ENCODE measurements around the gene SCAMP2. TPM values are rescaled to one million over a fixed set of nuclear protein-coding genes. Genes with fewer than 3 reads are reported as not detected.

The SCAMP2 gene
- total RNA-seq, 4 donors from 2014 or later = 51.1 to 82.7 (median 64.4) TPM

DNA sequence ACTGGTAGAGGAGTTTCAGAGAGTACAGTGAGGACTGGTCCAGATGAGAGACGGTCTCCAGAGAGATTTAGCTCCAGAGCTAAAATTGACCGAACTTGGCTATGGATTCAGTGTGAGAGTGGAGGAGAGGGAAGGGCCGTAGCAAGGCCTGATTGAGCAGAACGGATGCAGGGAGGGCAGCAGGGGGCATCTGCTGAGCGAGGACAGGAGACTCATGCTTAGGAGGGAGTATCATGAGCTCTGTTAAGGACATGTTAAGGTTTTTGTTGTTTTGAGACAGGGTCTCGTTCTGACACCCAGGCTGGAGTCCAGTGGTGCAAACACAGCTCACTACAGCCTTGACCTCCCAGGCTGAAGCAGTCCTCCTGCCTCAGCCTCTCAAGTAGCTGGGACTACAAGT lies 68.2 kb downstream of the SCAMP2 start:
- TF ChIP-seq, protein P1, sequence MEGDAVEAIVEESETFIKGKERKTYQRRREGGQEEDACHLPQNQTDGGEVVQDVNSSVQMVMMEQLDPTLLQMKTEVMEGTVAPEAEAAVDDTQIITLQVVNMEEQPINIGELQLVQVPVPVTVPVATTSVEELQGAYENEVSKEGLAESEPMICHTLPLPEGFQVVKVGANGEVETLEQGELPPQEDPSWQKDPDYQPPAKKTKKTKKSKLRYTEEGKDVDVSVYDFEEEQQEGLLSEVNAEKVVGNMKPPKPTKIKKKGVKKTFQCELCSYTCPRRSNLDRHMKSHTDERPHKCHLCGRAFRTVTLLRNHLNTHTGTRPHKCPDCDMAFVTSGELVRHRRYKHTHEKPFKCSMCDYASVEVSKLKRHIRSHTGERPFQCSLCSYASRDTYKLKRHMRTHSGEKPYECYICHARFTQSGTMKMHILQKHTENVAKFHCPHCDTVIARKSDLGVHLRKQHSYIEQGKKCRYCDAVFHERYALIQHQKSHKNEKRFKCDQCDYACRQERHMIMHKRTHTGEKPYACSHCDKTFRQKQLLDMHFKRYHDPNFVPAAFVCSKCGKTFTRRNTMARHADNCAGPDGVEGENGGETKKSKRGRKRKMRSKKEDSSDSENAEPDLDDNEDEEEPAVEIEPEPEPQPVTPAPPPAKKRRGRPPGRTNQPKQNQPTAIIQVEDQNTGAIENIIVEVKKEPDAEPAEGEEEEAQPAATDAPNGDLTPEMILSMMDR (IDR thresholded peaks at IDR 0.05; ENCODE audit: low read depth) = no peak

DNA sequence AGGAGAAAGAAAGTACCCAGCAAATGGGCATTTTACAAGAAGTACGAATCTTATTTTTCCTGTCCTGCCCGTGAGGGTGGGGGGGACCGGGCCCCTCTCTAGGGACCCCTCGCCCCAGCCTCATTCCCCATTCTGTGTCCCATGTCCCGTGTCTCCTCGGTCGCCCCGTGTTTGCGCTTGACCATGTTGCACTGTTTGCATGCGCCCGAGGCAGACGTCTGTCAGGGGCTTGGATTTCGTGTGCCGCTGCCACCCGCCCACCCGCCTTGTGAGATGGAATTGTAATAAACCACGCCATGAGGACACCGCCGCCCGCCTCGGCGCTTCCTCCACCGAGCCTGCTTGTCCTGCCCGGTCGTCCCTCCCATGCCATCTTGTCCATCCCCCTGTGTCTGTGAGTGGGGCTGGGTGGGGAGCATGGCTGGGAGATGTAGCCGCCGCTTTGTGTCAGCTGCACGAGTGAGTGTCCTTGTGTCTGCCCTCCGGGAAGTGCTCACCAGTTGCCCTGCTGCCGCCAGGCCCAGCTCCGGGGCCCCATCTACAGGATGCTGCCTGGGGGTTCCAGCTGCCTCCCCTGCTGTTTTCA lies 70.2 kb downstream of the SCAMP2 start:
- TF ChIP-seq, protein P1 (IDR thresholded peaks at IDR 0.05; ENCODE audit: low read depth) = no peak

- TF ChIP-seq, protein P1 (IDR thresholded peaks at IDR 0.05; ENCODE audit: low read depth) = no peak
Observed at GRCh38 chr15:74802290-74802689, 70.9 kb downstream of the SCAMP2 start.

DNA sequence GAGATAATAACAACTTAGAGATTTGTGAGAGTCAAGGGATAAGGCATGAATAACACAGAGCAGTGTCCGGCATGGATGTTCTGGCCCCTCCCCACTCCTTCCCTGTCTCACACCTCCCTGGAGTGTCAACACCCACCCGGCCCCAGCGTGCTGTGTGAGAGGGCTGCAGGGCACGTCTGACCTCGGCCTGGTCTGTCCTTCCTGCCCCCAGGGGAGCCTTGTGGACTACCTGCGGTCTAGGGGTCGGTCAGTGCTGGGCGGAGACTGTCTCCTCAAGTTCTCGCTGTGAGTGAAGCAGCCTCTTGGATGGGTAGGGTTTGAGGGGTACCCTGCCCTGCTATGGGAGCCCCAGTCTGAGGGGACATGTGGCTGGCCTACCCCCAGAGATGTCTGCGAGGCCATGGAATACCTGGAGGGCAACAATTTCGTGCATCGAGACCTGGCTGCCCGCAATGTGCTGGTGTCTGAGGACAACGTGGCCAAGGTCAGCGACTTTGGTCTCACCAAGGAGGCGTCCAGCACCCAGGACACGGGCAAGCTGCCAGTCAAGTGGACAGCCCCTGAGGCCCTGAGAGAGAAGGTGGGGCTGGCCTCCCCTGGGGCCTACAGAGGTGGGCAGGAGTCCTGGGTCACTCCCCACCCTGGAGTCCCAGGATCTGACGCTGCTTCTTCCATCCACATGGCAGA lies 71.7 kb downstream of the SCAMP2 start:
- TF ChIP-seq, protein P1 (IDR thresholded peaks at IDR 0.05; ENCODE audit: low read depth) = no peak

- TF ChIP-seq, protein P1 (IDR thresholded peaks at IDR 0.05; ENCODE audit: low read depth) = no peak
Observed at GRCh38 chr15:74800559-74801094, 72.5 kb downstream of the SCAMP2 start.

DNA sequence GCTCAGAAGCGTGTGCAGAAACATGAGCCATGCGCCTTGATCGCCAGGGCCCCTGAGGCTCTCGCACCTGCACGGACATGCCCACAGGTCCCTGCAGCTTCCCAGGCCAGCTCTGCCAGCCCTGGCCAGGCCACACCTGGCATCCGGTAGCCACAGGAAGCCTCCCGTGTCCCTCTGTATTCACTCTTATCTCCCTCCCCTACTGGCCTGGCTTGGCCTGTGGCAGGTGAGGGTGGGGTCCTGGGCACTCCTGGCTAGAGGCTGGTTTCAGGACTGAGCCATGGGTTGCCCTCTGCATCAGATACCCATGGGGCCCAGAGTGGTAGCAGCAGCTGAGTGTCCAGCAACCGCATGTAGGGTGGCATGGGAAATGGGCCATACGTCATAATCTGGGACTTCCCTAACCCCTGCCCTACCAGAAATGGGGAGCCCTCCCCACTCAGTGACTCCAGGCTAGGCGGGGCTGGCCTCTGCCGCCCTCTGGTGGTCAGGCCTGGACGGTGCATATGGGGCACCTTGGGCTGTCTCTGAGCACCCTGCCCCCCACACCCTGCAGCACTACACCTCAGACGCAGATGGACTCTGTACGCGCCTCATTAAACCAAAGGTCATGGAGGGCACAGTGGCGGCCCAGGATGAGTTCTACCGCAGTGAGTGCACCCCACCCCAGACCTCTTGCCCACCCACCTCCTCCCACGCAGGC lies 73.2 kb downstream of the SCAMP2 start:
- TF ChIP-seq, protein P1 (IDR thresholded peaks at IDR 0.05; ENCODE audit: low read depth) = no peak

GRCh38 chr15:74799255-74799855 lies 73.8 kb downstream of the SCAMP2 start:
- TF ChIP-seq, protein P1 (IDR thresholded peaks at IDR 0.05; ENCODE audit: low read depth) = no peak

Data from subcutaneous adipose tissue (tissue), 4 donors.